Stimulated activated CD8-positive, alpha-beta memory T cell treated with anti-CD3 and anti-CD28 coated beads, Interleukin-12 subunit alpha, Interleukin-12 subunit beta, amount 100 ng/mL, for 4 hours (primary cell): ENCODE data around the gene SLC39A7.

Experiments
- DNase-seq: peaks from one replicate; pipeline ENCODE4 v3.0.0-alpha.2; 2020; ENCODE audit warnings: low read depth

The SLC39A7 gene

GRCh38 chr6:33190504-33191107 lies 10.1 kb upstream of the SLC39A7 start:
- no peak for DNase-seq

DNA sequence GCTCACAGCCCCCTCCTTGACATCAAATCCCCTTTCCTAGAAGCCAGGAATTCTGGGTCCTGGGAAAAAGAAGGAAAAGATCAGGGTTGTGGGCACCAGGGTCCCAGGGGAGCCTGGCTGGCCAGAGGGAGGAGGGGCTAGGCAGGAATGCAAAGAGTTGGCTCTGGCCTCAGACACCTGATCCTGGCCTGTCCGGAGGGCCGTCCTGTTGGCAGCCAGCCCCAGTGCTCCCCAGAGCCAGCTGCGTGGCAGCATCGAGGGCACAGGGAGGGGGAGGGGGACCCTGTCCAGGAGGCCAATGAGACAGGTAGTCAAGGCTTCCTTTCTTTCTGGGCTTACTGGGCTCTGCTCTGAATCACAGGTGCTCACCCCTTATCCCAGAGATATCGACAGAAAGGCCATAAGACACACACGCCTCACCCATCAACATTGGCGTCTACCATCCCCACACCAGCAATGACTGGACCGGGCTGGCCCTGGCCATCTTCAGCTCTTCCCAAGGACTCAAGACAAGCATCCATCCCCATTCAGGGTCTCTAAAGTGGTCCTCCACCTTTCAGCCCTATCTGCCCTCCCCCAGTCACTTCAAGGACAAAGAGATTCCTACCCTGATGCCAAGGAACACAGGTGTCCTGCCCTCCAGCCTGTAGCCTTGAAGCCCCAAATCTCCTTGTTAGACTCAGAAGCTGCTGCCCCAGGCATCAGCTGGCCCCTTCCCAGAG lies 9.1 kb upstream of the SLC39A7 start:
- no peak for DNase-seq

GRCh38 chr6:33192105-33192646 lies 8.5 kb upstream of the SLC39A7 start, which contains the start of gene COL11A2:
Gene COL11A2 (minus strand): TSS chr6:33192467. CDS start chr6:33192240, 227 bp downstream.
- no peak for DNase-seq

- DNase-seq, result no peak
Measured at GRCh38 chr6:33192671-33193602, 7.7 kb upstream of the SLC39A7 start.

DNA sequence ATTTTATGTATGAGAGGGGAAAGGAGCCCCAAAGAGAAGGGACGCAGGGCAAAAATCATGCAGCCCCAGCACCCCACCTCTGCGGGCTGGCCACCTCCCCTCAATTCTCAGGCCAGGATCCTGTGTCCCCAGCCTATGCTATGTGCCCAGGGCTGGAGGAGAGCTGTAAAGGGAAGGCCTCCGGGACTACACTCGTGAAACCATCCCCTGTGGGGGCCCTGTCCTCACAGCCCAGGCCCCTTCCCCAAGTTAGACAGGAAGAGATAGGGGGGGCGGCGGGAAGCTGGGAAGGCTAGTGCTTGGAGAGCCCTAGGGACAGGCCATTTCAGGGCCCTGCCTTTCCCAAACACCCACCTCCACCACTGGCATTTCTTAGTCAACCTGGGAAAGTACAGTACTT lies 7.0 kb upstream of the SLC39A7 start:
- DNase-seq, result no peak

DNA sequence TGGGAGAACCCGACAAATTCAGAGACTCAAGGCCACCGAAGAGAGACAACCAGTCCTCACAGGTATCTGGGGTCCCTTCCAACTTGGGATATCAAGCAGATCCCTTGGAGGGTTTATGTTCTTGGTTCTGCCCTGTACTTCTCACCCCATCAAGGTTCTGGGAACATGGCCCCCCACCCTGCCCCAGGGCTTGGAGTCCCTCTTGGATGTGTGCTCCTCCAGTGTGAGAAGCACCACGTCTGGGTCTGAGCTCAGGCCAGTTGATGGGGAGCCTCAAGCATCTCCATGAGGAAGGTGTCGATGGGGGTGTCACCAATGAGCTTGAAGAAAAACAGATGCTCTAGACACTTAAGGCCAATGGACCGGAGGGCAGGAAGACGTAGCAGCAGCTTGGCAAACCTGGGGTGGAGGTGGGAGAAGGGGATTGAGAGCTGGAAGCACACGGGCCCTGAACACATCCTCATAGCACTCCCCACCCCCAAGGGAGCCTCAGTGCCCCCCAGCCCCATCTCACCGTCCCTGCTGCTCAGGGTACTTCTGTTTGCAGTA lies 6.2 kb upstream of the SLC39A7 start:
- no peak for DNase-seq

GRCh38 chr6:33195304-33196165 lies 5.1 kb upstream of the SLC39A7 start:
- no peak for DNase-seq

GRCh38 chr6:33197431-33198048 lies 3.1 kb upstream of the SLC39A7 start:
- no peak for DNase-seq

GRCh38 chr6:33198159-33198852 lies 2.4 kb upstream of the SLC39A7 start:
- DNase-seq, result no peak

DNA sequence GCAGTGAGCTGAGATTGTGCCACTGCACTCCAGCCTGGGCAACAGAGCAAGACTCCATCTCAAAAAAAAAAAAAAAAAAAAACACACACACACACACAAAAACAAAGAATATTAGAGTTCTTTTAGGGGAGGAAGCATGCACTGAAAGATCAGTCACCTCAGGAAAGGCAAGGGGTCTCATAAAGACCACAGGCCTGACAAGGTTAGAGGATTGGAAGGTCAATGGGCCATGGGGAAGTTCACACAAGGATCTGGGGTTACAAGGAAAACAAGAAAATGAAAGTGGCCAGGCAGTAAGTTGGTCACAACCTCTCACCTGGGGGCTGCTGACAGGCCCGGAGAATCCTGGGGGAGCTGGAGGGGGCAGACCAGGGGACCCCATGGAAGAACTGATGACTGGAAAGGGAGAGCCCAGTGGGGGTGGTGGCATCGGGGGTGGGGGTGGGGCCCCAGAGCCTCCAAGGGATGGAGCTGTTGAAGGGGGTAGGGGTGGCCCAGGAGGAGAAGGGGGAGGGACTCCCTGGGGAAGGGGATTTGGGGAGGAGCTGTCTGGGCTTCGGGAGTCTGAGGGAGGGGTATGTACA lies 1.7 kb upstream of the SLC39A7 start:
- DNase-seq, result no peak

DNA sequence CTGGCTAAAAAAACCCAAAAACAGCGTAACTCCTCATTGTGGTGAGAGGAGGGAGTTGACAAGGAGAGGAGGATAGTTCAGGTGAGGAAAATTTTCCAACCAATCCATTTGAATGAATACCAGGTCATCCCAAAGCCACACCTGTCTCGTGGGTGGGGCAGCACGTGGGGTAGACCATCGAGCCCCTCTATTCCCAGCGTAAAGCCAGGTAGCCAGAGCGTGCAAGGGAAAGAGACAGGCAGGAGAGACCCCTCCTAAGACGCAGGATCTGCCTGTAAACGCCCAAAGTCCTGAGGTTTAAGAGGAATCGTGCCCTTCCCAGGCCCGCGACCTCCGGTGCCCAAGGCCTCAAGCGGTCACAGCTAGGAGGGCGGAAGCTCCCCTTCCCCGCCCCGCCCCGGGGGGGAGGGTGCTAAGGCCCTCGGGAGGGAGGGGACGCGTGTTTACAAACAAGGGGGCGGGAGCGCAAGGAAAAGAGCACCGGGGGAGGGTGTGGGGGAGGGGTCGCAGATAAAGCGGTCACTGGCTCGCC lies 914 bp upstream of the SLC39A7 start:
- peak; percentile 48 for DNase-seq

DNA sequence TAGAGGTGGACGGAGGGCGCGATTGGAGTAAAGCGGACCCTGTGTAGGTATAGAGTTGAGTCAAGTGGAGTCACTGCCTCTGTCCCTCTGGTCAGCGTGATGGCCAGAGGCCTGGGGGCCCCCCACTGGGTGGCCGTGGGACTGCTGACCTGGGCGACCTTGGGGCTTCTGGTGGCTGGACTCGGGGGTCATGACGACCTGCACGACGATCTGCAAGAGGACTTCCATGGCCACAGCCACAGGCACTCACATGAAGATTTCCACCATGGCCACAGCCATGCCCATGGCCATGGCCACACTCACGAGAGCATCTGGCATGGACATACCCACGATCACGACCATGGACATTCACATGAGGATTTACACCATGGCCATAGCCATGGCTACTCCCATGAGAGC lies 479 bp downstream of the SLC39A7 start:
- DNase-seq, result no peak

GRCh38 chr6:33201935-33202334 lies 1.3 kb downstream of the SLC39A7 start:
- DNase-seq, result no peak

DNA sequence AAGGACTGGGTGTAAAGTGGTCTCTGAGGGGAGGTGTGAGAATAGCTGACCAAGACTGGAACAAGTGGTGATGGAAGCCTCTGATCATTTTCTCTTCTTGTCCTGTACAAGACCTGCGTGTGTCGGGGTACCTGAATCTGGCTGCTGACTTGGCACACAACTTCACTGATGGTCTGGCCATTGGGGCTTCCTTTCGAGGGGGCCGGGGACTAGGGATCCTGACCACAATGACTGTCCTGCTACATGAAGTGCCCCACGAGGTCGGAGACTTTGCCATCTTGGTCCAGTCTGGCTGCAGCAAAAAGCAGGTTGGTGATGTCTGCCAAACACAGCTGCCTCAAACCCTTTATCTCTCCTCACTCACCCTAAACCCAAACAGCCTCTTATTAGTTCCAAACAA lies 2.1 kb downstream of the SLC39A7 start:
- no peak for DNase-seq

DNA sequence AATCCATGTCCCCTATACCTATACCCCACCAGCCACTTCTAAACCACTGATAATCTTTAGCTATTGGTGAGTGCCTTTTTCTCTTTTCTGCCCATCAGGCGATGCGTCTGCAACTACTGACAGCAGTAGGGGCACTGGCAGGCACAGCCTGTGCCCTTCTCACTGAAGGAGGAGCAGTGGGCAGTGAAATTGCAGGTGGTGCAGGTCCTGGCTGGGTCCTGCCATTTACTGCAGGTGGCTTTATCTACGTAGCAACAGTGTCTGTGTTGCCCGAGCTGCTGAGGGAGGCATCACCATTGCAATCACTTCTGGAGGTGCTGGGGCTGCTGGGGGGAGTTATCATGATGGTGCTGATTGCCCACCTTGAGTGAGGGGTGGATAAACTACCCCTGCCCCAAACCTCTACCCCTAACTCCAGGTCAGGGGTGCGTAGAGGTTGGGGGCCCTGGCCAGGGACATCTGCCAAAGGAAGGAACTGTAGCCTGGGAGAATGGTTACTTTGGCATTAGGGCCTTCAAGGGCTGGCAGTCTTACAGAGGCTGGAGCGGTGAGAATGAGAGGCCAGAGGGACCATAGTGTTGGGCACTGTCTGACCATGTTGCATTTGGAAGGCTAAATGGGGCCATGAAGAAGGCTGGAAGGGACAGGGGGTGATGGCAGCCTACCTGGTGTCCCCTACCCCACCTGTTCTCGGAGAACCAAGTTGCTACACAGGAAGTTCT lies 2.9 kb downstream of the SLC39A7 start:
- no peak for DNase-seq

- no peak for DNase-seq
Measured at GRCh38 chr6:33204165-33204414, 3.4 kb downstream of the SLC39A7 start.

- peak; percentile 84 for DNase-seq
Measured at GRCh38 chr6:33204415-33205190, 3.9 kb downstream of the SLC39A7 start, which contains the start of gene HSD17B8. Gene HSD17B8 (plus strand): TSS chr6:33204655. CDS start chr6:33204669, 14 bp downstream.
